GM19023 (cell line): ENCODE measurements around the gene CFAP251.
"Not testable (repeated sequence)": the region's sequence is repeated elsewhere in the genome, so short reads cannot be mapped to it uniquely, and the experiment has no call there.

Source experiments
- ATAC-seq: cut with Tn5 transposase; IDR thresholded peaks from one replicate; pipeline ENCODE4 v1.9.1; 2021; ENCODE audit warnings: mild to moderate bottlenecking, moderate library complexity; ENCODE audit not compliant: unreplicated experiment

The CFAP251 gene, protein sequence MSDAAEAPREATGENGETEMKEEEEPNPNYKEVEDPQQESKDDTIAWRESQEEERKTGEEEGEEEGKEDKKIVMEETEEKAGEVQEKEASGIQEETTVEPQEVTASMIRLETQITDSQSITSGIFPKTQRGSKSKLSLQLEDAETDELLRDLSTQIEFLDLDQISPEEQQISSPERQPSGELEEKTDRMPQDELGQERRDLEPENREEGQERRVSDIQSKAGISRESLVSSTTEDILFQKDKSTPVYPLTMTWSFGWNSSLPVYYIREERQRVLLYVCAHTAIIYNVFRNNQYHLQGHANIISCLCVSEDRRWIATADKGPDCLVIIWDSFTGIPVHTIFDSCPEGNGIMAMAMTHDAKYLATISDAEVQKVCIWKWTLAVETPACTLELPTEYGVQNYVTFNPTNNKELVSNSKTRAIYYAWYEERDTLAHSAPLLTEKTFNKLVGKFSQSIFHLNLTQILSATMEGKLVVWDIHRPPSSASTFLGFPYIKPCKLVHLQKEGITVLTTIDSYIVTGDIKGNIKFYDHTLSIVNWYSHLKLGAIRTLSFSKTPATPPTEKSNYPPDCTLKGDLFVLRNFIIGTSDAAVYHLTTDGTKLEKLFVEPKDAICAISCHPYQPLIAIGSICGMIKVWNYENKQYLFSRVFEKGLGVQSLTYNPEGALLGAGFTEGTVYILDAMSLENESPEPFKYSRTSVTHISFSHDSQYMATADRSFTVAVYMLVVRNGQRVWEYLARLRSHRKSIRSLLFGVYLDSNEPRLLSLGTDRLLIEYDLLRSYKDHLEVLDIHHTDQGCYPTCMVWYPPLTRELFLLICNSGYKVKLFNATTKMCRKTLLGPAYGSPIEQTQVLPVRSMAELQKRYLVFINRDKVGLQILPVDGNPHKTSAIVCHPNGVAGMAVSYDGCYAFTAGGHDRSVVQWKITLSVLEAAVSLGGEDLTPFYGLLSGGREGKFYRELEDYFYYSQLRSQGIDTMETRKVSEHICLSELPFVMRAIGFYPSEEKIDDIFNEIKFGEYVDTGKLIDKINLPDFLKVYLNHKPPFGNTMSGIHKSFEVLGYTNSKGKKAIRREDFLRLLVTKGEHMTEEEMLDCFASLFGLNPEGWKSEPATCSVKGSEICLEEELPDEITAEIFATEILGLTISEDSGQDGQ

DNA sequence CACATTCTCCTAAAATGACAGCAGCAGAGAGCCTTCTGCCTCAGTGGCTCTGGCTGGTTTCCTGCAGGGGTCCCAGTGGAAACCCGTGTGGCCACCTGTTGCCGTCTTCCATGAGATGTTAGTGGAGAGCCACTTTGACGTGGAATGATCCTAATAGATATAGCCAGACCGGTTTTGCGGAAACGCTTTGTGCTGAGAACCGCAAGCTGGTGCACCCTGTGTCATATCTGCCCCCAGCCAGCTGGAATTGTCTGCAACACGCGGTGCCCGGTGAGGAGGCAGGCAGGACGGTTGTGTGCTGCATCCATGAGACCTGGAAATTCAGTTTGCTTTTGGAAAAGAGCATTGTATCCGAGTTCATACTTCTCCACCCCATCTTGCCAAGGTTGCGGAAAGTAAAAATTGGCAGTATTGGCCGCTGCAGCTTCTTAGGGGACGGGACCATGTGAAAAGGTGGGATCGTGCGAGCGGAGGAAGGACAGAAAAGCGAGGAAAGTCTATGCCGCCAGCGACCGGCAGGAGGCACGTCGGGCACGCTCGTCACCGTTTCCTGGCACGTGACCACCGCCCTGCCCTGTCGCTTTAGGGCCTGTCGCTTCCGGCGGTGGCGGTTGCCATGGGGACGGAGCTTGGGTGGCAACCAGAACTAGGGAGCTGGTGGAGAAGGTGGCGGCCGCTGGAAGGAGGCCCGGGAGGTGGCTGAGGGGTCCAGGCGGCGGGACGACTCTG is at the start of gene CFAP251:
TSS of gene CFAP251 (plus strand) at position 643 of the 729 bp plus-strand sequence. CDS start 2,714 bp downstream, outside the sequence.
- peak; percentile 94 for ATAC-seq

DNA sequence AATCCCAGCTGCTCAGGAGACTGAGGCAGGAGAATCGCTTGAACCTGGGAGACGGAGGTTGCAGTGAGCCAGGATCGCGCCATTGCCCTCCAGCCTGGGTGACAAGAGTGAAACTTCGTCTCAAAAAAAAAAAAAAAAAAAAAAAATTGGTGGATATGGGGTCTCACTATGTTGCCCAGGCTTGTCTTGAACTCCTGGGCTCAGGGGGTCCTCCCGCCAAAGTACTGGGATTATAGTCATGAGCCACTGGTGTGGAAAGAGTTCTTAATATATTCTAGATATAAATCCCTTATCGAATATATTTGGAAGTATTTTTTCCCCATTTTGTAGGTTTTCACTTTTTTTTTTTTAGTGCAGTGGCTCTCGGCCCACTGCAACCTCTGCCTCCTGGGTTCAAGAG is 49.2 kb upstream of the CFAP251 start:
- ATAC-seq: not testable (repeated sequence)

DNA sequence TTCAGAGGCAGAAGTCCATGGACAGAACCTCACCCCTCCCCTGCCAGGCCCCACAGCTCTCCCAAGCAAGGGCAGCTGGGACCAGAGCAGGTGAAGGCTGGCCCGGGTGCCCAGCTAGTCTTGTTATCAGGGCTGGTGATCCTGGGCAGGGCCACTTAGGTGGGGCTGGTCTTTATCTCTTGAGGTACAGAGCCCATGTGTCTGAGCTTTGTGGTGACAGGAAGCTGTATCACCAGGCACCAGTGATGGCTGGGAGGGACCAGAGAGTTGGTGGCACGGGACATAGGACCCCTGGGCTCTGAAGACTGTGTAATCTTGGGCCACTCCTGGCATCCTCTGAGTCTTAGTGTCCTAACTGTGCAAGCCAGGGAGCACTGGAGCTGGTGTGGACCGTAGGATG is 46.9 kb upstream of the CFAP251 start:
- ATAC-seq: no peak

DNA sequence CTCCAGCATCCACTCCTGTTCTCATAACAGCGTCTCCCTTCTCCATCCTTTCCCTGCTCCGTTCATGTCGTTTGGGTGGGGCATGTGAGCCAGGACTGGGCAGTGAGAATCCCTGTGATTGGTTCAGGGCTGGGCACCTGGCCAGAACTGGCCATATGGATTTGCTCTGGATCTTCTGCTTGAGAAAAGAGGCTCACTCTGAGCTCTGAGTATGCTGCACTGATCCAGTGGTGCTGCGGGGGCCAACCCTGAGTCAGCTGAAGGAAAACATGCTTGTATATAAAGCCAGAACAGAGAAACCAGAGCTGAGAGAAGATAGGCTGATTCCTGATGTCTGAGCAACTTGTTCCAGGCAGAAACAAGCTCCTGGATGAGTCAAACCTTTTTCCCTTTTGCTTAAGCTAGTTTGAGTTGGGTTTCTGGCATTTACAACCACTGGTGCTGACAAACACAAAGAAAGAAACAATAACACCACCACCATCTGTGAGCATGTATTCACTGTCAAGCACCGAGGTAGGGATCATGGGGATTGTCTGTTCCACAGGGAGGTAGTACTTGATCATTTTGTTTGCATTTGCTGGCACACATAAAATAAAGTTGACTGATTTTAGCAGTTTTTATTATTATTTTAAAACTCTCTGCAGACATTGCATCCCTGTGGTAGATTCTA is 45.7 kb upstream of the CFAP251 start:
- no peak for ATAC-seq

DNA sequence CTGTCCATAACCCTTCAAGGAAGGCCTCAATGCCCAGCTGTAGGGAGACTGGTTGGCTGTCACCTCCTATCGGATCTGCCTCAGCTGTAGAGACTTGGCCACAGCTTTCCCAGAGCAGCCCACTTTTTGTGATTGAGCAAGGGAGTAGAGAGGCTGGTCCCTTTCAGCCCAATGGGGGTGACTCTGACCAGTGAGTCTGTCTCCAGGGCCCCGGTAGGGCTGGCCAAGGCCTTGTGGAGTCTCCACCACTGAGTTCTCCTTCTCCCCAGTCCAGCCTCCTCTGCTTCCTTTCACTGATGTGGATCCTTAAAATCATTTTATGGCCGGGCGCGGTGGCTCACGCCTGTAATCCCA is 45.2 kb upstream of the CFAP251 start:
- ATAC-seq: no peak

DNA sequence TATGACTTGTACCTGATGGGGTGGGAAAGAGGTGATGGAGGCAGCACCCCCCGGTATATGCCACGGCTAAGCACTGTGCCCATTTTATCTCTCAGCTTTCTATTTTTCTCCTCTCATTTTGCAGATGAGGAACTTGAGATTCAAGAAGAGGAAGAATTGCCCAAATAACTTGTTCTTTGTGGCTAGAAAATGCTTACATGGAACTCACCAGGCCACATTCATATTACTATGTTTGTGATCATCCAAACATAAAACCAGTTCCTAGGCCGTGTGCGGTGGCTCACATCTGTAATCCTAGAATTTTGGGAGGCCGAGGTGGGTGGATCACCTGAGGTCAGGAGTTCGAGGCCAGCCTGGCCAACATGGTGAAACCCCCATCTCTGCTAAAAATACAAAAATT is 44.3 kb upstream of the CFAP251 start:
- ATAC-seq: no peak

DNA sequence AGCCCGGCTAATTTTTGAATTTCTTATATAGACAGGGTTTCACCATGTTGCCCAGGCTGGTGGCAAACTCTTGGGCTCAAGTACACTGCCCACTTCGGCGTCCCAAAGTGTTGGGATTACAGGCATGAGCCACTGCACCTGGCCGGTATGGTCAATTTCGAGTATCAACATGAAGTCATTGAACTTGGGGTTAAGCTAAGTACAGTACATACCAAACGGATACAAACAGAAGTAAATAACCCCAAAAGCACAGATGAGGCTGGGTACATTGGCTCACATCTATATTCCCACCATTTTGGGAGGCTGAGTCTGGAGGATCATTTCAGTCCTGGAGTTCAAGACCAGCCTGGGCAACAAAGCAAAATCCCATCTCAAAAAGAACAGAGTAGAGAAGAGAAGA is 42.8 kb upstream of the CFAP251 start:
- ATAC-seq: no peak

DNA sequence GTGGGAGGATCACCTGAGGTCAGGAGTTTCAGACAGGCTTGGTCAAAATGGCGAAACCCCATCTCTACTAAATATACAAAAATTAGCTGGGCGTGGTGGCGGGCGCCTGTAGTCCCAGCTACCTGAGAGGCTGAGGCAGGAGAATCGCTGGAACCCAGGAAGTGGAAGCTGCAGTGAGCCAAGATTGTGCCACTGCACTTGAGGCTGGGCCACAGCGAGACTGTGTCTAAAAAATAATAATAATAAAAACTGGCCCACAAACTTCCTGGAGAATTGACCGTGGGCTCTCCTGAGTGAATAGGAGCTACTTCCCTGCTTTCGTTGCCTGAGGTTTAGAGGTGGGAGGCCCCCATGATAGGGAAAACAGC is 42.3 kb upstream of the CFAP251 start:
- ATAC-seq: not testable (repeated sequence)

DNA sequence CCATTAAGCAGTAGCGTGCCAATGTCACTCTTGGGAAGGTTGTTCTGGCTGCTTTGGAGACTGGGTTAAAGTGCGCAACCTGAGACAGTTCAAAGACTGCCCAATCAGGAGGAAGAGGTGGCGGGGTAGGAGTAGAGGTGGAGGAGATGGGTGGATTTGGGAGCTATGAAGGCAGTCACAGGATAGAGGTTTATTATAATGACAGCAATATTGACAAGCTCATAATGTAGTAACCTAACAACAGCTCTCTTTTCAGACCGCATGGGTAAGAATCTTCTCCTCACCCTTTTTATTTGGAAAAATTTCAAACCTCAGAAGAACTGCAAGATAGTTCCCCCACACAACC is 35.1 kb upstream of the CFAP251 start:
- no peak for ATAC-seq

DNA sequence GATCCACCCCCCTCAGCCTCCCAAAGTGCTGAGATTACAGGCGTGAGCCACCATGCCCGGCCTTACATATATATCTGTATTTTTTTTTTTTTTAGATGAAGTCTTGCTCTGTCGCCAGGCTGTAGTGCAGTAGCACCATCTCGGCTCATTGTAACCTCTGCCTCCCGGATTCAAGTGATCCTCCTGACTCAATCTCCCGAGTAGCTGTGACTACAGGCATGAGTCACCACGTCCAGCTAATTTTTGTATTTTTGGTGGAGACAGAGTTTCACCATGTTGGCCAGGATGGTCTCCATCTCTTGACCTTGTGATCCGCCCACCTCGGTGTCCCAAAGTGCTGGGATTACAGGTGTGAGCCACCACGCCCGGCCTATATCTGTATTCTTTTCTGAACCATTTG is 33.3 kb upstream of the CFAP251 start:
- ATAC-seq: not testable (repeated sequence)

DNA sequence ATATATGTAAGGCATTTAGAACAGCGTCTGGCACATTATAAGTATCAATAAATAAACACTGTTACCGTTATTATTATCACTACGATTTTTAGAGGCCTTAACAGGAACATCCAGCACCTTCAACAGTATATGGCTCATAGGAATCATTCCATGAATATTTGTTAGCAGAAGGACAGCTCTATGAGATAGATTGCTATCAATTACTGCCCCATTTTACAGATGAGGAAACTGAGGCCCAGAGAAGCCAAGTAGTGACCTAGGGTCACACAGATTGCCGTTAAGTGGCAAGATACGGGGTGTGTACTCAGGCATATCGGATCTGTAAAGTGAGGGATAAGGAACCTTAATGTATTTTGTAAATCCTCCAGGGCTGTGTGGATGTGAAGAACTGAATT is 30.3 kb upstream of the CFAP251 start:
- no peak for ATAC-seq

DNA sequence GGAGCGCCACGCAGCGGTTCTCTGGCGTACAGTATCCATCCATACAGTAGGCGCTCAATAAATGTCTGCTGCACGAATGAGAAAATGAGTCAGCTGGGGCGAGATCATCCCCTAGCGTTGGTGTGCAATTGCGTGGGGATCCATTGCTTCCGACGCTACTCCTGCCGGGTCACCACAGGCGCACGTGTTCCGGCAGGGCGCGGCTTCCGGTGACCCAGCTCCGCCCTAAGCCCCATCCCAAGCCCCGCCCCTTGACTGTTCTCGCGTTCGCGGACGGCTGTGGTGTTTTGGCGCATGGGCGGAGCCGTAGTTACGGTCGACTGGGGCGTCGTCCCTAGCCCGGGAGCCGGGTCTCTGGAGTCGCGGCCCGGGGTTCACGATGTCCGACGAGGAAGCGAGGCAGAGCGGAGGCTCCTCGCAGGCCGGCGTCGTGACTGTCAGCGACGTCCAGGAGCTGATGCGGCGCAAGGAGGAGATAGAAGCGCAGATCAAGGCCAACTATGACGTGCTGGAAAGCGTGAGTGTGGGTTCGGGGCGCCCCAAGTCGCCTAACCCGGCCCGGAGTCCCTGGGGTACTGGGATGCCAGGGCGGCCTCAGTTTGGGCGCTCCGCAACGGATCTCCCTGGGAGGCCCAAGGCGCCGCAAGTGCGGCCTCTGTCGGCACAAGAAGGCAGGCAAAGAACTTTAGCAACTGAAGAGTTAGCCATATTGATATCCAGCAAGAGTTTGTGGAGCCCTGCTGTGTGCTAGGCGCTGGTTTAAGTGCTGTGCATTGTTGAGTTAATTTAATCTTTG is 29.7 kb upstream of the CFAP251 start, which contains the start of gene PSMD9:
TSS of gene PSMD9 (plus strand) at position 313 of the 796 bp plus-strand sequence. CDS start at position 380, 67 bp downstream.
- ATAC-seq: peak; percentile 91

DNA sequence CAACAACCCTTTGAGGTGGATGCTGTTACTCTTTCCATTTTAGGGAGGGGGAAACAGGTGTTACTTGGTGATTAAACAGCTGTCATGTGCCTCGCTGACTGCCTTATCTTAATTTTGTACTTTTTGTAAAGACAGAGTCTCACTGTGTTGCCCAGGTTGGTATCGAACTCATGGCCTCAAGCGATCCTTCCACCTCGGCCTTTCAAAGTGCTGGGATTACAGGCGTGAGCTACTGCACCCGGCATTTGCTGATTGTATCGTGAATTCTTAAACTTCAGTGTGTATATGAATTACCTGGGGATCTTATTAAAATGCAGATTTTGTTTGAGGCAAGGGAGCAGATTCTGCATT is 29.1 kb upstream of the CFAP251 start:
- no peak for ATAC-seq

DNA sequence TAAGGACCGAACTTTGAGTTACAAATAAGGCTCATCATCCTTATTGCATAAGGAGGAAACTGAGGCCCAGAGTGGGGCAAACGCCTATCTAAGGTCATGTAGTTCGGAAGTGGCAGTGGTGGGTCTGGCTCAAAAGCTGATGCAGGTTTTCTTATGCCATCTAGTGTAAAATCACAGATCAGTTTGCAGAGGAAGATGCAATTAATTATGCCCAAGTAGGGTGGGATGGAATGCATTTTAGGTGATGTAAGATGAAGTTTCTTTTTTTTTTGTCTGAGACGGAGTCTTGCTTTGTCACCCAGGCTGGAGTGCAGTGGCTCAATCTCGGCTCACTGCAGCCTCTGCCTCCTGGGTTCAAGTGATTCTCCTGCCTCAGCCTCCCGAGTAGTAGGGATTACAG is 28.7 kb upstream of the CFAP251 start:
- ATAC-seq: not testable (repeated sequence)

DNA sequence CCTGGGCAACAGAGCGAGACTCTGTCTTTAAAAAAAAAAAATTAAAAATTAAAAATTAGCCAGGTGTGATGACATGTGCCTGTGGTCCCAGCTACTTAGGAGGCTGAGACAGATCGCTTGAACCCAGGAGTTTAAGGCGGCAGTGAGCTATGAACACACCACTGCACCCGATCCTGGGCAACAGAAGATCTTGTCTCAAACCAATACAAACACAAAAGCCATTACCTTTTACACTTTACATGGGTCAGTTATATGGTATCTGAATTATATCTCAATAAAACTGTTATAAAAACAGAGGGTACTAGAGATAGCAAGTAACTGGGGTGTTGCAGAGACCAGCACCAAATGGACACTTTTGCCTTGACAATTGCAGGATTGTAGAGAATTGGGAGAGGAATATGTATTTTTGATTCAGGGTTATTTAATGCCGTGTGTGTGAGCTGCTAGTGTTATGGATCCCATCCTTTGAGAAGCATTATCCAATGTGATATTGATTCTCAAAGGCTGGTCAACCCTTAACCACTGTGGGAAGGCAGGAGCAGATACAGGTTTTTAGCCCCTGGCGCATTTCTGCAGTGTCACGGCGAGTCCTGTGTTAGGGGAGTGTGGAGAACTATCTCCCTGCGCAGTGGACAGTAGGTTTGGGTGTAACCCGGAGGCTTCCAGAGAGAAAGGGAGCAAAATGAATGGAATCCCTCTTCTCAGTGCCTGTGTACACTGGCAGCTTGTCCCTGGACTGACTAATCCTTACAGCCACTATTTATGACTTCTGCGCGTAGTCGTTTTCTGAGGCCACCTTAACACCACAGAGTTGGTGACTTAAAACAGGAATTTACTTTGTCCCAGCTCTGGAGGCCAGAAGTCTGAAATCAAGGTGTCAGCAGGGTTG is 25.5 kb upstream of the CFAP251 start:
- no peak for ATAC-seq

DNA sequence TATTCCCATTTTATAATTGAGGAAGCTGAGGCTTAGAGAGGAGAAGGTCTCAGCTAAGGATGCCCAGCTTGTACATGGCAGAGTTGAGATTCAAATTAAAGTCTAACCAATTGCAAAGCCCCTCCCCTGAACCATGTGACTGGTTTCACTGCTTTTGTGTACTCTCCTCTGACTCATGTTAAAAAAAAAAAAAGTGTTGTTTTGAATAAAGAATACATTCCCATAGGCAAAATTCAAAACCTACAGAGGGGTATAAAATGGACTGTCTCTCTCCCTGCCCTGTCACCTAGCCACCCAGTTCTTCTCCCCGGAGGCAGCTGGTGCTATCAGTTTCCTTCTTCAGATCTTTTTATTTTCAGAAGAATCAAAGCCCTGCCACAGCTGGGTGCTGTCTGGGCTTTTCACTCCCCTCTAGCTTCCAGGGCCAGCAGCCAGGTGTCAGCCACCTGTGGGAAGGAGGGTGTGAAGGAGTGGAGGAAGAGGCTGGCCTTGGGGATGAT is 24.4 kb upstream of the CFAP251 start:
- no peak for ATAC-seq

DNA sequence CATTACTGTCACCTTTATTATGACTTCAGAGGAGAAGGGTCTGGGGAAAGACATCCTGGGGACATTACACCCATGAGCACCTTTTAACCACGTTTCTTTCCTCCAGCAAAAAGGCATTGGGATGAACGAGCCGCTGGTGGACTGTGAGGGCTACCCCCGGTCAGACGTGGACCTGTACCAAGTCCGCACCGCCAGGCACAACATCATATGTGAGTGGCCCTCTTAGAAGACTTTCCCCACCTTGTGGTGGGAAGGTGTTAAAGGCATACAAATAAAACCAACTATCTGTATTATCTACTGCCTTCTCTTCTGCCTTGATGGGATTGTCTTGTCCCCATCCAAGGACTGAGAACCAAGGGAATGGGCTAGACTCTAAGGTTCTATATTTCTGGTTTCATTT is 23.8 kb upstream of the CFAP251 start:
- ATAC-seq: no peak

DNA sequence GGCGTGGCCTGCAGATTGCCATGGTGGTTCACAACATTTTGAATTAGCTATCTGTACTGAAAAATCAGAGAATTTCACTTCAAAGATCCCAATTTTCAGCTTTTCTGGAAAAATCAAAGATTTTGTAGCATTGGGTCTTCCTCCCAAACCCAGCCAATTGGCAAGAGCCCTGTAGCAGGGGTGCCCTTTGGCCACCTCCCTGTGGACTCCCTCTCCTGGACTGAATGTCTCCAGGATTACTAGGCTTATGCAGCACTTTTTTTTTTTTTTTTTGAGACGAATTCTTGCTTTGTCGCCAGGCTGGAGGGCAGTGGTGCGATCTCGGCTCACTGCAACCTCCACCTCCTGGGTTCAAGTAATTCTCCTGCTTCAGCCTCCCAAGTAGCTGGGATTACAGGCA is 20.1 kb upstream of the CFAP251 start:
- ATAC-seq: no peak
